Activated CD4-positive, alpha-beta T cell treated with anti-CD3 and anti-CD28 coated beads for 48 hours (primary cell): ENCODE measurements around the gene CEP85L.

Source experiments
- DNase-seq: peaks from one replicate; pipeline ENCODE4 v3.0.0-alpha.2; 2020

CEP85L gene

DNA sequence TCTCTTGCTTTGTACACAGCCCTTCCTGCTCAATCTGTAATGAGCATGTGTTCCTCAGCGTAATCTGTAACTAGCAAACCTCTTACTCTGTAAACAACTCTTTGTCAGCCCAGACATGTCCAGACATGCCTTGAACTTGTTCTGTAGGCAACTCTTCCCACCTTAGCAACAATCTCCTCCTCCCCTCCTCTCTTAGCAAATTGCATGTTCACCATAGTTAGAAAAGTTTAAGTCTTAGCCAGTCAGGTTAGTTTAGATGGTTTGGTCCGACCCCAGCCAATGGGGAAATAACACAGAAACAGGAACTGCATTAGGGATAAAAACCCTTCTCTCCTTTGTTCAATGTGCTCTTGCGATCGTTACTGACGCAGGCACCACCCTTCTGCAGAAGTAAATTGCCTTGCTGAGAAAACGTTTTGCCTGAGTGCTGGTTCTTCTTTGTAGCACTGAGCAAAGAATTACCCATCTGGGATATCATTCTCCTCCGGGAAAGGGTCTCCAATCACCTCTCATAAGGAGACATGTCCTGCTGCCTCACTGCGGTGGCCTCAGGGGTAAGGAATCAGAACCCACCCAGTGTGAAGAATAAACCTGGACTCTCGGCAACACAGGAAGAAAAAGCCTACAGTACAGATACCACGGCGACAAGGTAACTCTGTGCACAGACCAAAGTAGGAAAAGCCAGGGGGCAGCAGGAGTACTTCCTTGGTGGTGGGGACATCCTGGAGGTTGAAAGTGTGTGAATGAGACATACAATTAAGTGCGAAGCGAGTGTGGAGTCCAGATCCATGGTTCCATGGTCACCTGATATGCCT, 77.1 kb downstream of the CEP85L start:
- no peak for DNase-seq

DNA sequence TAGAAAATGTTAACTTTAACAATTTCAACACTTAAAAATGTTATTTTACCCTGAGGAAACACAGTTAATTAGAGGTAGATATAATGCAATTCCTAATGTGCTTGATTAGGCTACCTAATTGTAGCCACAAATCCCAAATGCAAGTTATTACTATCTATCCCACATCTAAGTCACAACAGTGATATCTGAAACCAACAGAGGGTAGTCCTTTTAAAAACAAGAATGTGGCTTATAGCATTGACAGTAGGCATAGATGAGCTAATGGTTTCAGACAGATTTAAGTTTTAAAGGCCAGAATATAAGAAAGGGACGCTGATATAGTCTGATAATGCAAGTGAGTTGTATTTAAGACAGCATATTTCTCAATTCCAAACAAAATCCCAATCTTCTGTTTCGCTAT, 80.3 kb downstream of the CEP85L start:
- no peak for DNase-seq

DNA sequence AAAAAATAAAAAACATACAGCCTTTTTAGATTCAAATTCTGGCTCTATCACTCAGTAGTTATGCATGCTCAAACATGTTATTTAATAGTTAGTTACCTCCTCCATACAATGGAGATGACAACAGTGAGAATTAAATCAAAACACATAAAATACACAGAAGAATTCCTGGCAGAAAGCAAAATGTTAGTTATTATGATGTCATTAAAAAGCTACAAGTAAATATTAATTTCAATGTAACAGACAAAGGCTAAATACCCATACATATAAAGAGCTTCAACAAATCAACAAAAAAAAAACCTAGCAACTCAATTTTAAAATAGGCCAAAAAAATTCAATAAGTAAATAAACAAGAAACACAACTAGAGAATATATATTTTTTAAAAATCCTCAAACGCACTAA, 81.9 kb downstream of the CEP85L start:
- DNase-seq, result no peak

DNA sequence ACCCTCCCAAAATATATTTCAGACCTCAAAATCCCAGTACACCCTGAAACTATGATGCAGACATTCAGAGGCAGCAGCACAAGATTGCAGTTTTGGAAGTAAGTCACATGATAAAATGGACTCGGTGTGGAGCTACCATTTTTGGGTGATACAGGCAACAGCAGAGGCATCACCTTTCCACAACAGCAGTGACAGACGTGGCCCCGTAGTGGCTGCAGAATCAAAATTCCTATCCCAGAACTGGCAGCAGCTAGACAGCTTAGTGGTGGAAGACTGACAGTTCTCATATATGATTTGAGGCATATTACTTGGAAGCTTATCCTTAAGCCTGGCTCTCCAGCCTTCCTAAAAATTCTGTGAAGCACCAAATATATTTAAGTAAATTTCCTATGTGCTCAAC, 83.4 kb downstream of the CEP85L start:
- no peak for DNase-seq

DNA sequence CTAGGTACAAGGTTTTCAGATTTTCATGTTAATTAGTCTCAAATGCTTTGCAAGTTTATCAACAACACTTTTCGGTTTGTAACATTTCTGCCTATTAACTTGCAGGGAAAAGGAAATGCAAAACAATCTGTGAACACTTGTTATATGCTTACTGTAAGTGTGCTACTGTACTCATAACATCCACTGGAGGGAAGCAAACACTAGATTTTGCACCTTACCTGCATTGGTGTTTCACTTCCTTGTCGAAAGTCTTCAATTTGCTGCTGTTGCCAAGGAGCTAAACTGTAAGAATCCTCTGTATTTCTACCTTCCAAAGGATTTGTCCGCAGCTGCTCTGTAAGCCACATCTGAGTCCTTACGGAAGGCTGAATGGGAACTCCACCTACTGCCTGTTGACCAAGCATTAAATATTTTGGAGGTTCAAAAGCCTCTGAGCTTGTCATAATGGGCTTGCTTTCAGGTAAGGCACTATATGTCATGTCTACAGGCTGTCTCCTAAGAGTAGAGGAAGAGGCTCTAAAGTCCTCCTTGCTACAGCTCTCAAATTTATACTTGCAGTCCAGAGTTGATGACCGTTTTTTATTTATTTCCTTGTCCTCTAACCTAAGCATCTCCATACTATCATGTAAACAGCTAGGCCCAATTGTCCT, 86.0 kb downstream of the CEP85L start:
- DNase-seq, result no peak

DNA sequence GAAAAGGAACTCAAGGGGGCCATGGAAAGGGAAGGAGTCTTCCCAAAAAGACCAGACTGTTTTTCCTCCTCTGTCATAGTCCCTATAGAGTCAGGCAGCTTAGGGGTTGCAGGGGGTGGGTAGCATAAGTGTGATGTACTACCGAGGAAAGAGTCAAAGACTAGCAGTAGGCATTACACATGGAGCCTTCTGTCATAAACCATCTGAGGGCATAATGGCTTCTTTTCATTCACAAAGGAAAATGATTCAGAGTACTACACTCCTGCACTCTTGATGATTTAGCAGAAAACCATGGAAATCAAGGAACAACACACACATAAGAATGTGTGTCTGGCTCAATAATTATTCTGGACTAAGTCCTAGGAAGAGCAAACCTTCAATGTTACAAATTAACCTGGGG, 88.4 kb downstream of the CEP85L start:
- no peak for DNase-seq

DNA sequence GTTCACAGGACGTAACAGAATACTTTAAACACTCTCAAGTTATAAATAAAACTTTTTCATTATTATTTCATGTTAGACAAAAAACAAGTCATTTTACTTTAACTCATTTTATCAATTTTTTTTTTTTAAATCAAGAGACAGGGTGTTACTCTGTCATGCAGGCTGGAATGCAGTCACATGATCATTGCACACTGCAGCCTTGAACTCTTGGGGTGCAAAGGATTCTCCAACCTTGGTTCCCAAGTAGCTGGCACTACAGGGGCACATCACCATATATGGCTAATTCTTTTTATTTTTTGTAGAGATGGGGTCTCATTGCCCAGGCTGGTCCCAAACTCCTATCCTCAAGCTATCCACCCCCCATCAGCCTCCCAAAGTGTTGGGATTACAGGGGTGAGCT, 89.1 kb downstream of the CEP85L start:
- DNase-seq, result no peak

DNA sequence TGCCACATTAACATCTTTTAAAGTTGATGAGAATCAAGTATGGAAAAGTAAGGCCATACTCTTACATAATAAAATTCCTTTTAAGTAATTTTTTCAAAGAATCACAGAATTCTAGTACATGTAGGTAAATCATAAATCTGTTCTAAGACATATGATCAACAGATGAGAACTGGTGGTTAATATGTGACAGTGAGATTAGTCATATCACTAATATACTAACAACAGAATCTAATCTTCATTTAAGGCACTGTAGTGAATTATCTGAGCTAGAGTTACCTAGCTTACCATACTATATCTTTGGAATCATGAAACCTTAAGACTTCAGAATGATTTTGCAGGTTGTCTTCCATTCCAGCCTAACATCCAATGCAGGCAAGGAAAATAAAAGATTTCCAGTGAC, 91.7 kb downstream of the CEP85L start:
- no peak for DNase-seq

DNA sequence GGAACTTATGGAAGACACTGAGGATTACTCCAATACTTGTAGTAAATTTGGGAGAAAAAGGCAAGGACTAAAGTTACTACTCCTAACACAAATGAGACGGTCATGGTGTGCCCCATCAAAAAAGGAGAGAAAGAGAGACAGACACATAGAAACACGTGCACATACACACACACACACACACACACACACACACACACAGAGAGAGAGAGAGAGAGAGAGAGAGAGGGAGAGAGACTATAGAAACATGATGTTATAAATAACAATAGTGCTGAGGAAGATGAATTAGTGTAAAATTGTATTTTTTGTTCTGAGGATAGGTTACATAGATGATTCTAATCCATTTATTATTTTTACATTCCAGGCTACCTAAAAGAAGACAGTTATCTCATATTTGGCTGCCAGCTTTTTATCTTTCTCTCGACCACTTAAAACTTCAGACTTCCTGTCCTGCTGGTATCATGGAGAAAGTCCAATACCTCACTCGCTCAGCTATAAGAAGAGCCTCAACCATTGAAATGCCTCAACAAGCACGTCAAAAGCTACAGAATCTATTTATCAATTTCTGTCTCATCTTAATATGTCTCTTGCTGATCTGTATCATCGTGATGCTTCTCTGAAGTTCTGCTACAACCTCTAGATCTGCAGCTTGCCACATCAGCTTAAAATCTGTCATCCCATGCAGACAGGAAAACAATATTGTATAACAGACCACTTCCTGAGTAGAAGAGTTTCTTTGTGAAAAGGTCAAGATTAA, 92.8 kb downstream of the CEP85L start:
- no peak for DNase-seq

DNA sequence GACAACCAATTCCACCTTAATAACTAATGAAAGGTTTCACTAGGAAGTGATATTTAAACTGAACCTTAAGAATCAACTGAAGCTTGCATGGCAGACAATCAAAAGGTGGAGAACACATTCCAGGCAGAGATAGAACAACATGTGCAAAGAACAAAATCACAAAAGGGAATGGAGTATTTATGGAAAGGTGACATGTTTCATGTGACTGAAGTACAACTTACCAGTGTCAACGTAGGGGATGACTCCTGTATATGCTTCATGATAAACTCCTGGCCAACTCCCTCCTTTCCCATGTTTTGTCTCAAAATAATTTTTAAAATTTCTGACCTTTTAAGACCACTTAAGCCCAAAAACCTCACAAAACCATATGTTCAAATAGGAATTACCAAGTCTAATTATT, 96.7 kb downstream of the CEP85L start:
- no peak for DNase-seq

DNA sequence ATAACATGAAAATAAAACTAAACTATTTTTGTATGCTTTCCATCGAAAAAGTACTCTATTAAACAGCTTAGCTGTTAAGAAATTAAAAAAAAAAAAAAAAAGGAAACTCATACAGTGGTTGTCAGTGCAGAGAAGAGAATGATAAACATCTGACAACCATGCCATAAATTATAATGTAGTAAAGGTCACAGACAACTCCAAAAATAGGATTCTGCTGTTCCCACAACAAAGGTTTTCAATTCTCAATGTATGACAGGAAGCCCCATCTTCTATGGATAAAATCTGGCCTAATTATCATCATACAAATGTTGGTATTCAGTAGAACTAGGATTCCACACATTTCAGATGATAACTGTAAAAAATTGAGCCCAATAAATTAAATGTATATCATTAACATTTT, 98.3 kb downstream of the CEP85L start:
- no peak for DNase-seq

DNA sequence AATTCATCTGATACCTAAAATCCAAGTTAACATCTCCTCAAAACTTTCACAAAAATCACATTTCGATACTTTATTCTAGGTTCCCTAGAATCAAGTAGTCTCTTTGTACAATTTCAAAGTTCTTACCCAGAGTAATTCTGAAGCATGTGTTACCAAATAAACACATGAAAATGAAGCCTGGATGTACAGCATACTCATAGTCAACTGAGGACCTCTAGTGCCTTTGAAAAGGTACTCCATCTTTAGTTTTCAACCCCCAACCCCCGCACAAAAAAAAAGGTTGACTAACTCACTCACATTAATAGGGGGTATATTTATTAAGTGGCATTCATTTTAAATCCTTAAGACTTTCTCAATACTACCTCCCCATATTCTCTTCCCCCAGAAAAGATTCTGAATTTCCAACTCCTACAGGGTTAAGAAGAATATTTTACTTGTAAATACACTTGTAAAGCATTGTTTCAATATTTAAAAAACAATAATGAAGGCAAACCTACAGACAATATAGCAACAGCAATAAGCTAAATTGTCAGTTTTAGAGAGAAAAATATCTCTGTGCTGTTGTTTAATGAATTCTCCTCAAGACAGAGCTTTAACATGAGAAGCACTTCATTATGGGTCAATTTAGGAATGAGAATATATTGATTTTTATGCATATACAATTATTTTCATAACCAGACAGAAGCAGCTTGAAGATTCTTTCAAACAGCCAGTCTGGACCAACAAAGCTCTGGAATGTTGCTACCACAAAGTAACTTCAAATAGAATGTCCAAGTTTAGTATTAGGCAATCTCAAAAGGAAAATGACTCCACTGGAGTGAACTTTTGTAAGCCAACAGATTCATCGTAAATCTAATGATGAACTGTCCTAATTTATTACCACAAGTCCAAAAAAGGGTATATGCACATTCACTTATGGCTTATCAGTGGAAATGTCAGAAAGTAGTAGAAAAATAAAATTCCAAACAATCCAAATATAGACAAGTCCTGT, 100.0 kb downstream of the CEP85L start:
- no peak for DNase-seq

DNA sequence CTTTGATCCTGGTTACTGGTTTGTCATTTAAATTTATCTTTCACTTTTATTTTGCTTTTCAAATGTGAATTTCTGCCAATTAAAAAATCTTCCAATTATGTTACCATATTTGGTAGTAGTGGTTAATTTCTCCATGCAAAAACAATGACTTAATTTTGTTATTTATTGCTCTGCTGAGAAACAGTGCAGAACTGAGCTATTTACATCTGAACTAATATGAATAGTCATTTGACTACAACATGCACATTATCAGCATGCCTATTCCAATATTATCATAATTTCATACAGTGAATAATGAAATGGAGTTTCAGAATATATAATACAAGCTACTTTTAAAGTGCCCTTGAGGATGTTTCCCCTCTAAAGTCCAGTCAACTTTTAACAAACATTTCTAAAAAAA, 102.8 kb downstream of the CEP85L start:
- no peak for DNase-seq

DNA sequence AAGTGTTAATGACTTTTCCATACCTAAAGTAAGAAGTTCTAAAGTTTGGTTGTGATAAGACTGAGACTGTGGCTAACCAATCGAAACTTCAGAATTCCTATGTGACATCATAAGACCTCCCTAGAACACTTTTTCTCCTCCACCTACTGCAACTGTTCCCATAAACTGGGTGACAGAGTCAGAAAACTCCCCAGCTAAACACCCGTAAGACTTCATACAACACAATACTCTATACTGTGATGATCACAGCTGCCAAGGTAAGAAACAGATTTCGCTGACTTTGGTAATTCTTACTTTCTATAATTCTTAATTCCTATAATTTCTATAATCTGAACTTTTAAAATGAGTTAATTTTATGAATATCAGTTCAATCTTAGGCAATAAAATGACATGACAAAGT, 103.3 kb downstream of the CEP85L start, which contains the start of gene PLN:
Gene PLN, plus strand, starts transcription at position 161 of the 400 bp plus-strand sequence. CDS start 10,626 bp downstream, outside the sequence.
- no peak for DNase-seq

DNA sequence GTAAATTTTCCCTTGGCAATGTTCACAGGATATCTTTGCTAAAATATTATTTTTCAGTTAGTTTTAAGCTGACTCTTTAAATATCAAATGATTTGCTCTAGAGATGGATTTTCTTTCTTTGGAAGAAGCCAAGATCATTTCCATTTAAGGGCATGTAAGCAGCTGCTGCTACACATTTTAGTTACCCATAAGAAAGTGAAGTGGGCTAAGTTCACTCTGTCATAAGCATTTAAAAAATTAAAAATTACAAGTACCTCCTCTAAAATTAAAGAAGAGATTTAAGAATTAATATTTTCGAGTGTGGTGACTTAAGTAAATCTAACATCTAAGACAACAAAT, 104.5 kb downstream of the CEP85L start:
- DNase-seq, result no peak

DNA sequence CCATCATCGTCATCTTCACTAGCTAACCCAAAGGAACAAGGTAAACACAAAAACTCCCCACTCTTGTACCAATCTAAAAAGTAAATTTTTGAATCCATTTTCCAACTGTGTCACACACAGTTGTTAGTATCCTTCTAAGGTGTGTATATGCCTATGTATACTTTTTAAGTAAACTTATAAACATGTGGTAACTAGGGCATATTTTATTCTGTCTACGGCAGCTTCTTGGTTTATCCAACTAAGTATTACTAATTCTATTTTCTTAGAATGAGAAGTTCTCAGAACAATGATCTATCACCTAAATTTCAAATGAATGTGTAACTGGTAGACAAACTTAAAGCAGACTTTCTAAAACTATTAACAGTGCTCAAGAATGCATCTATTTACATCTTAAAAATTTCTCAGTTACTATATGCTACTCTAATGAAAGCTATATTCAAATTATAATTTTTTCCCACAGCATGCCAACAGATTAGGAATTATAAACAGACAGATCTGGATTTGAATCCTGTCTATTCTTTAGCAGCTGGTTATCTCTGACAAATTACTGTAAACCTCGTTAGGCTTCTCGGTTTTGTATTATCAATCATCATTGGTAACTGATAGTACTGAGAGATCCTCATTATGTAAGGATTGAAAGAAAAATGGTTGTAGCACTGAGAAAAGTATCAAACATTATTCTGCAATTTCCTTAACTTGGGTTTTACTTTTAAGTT, 105.1 kb downstream of the CEP85L start:
- DNase-seq, result no peak

DNA sequence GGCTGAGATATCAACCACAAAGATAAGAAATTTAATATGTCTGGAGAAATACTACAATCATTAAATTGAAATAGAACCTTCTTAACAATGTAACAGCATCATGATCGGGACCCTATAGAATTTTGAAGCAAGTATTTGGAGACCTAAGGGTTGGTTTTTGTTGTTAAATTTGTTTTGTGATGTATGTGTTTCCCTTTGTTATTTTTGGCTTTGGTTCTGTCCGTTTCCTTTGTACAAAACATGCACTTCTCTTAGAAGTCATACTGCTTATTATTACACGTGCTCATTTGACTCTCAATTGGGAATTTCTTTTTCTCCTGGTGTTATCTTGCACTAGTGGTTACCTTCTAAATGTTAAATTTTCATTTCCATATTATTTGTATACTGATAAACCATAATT, 107.3 kb downstream of the CEP85L start:
- DNase-seq, result no peak

DNA sequence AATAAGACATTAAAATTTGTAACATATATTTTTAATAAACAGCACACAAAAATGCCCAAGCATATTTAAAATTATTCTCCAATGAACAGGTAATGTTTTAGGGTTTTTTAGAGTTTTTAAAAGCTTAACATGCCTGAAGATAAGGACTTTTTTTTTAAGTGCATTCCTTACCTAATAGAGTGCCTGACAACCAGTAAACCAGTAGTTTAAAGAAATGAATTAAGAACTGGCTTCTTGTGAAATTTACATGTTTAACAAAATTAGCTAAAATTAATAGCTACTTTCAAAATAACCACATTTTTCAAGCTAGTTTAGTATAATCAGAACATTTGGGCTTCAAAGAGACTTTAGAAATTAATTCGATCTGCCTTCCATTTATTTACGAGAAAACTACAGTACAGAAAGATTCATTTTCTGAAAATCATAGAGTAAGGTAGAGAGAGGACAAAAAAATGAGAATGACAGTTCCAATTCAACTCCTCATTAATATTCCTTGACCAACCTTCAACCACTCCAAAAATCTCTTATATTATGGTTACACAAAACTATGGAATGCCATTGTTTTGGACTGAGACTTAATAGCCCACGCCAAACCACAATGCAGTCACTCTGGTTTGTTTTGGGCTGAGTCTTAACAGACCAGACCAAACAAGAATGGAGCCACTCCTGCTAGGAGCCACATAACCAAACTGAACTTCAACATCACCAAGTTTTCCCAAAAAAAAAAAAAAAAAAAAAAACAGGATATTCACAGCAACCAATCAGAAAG, 109.0 kb downstream of the CEP85L start:
- no peak for DNase-seq

DNA sequence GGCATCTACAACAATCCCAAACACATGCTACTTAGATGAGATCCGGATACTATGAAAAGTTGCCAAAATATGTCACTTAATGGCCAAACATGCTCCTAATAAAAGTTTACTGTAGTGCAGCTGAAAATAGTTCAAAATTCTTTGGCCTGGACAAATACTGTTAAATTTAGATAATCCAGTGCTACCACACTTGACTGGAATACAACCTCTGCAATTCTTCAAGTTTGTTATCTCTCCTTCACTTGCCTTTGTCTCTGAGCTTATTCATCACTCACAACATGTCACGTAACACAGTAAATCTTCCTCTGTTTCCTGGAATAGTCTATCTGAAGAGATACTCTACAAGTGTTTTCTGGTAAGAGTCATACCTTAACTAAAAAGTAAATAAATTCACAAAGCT, 113.8 kb downstream of the CEP85L start:
- DNase-seq, result no peak

DNA sequence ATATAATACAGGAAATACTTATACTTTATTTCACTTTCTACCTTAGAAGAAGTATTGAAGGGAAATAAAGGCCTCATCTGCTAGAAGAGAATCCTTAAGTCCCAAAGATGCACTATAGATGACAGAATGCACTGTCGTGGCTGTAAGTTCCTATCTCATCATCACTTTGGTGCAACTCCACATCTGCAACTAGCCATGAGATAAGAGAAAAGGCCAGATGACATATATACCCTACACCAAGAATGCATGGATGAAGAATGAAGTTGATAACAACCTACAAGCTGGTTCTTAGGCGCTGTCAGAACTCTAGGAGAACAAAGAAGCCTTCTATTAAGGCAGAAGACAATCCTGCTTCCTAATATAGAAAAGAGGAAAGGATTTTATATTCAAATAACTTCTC, 114.9 kb downstream of the CEP85L start:
- no peak for DNase-seq

DNA sequence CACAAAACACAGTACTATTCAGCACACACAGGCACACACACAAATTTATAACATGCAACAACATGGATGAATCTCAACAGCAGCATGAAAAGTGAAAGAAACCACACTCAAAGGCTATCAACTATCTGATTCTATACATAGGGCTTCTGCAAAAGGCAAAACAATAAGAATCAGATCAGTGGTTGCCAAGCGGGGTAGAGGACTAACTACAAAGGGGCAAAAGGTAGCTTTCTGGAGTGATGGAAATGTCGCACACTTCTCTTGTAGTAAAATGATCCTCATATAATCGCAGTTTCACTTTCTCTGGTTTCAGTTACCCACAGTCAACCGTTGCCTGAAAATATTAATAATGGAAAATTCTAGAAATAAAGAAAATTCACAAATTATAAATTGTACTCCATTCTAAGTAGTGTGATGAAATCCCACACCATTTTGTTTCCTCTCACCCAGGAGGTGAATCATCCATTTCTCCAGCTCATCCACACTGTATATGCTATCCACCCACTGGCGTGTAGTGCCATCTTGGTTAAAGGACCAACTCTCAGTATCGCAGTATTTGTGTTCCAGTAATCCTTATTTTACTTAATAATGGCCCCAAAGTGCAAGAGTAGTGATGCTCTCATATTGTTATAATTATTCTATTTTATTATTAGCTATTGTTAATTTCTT, 116.1 kb downstream of the CEP85L start:
- peak; percentile 7 for DNase-seq
